HepG2 (cell line): ENCODE measurements around the gene HAPLN1.

Source experiments
- FOXK2 ChIP-seq: fragments of 450-650 bp; IDR thresholded peaks from 2 replicates; pipeline ENCODE4 v1.6.1; 2016
- PHF8 ChIP-seq: sonication (generic); formaldehyde crosslinking; IDR thresholded peaks from 2 replicates; pipeline ENCODE4 v1.5.0; 2020; ENCODE audit warnings: missing genetic modification reagents
- POLR2A ChIP-seq, 2 experiments: IDR thresholded peaks; 2 replicates each; pipeline ENCODE4 v1.6.1; 2011; ENCODE audit warnings: low read depth in 2 of 2, low read length in 2 of 2, mild to moderate bottlenecking in 1 of 2, moderate library complexity in 1 of 2; ENCODE audit not compliant: insufficient read depth in 1 of 2
- POLR2AphosphoS2 ChIP-seq: IDR thresholded peaks from 2 replicates; pipeline ENCODE4 v1.6.1; 2011; ENCODE audit warnings: low read depth, low read length, improper control_type of control experiment
- PTBP1 ChIP-seq: fragments of 200-400 bp; formaldehyde crosslinking; IDR thresholded peaks from 2 replicates; pipeline ENCODE4 v1.6.1; 2018; ENCODE audit warnings: low read length, low read depth; ENCODE audit not compliant: poor library complexity, severe bottlenecking
- SP1 ChIP-seq, 2 experiments: fragments of 450-650 bp in 1 of 2; sonication (generic) in 1 of 2; formaldehyde crosslinking in 1 of 2; IDR thresholded peaks; 2 replicates each; pipeline versions ENCODE4 v1.4.0 to v1.6.1; 2016 to 2020; ENCODE audit warnings: missing genetic modification reagents in 1 of 2
- TF ChIP-seq, protein P1 (sequence below): IDR thresholded peaks from 2 replicates; pipeline ENCODE4 v1.6.1; 2016; ENCODE audit warnings: missing compliant biosample characterization, missing genetic modification reagents, borderline replicate concordance
- TF ChIP-seq, protein P2 (sequence below): sonication (generic); formaldehyde crosslinking; IDR thresholded peaks from 2 replicates; pipeline ENCODE4 v1.5.0; 2020; ENCODE audit warnings: mild to moderate bottlenecking, missing genetic modification reagents, moderate library complexity
- TF ChIP-seq, protein P3 (sequence below): sonication (generic); formaldehyde crosslinking; IDR thresholded peaks from 2 replicates; pipeline ENCODE4 v1.4.0; 2020; ENCODE audit warnings: missing genetic modification reagents
- TF ChIP-seq, protein P4 (sequence below): fragments of 450-650 bp; IDR thresholded peaks from 2 replicates; pipeline ENCODE4 v1.6.1; 2017; ENCODE audit warnings: mild to moderate bottlenecking

DNA sequence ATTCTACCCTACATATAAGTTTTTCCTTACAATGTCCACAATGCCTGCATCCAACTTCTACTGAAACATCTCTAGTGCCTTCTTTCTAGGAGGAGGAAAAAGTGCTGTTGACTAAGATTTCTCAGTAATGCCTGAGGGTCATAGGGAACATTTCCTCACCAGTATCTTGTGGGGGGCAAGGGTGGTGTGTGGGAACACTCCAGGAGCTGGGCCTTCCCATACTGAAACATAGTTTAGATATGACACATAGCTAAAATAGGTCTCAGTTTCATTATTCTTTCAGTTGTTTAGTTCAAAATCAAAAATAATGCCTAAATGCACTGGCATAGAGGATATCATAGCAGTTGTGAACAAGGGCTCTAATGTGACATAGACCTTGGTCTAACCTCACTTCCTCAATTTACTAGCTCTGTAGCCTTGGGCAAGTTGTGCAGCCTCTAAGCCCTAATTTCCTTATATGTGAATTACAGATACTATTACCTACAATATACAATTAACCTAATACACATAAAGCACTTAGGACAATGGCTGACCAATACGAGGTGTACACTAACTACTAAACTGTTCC lies 66.1 kb downstream of the HAPLN1 start:
- TF ChIP-seq, protein P1, sequence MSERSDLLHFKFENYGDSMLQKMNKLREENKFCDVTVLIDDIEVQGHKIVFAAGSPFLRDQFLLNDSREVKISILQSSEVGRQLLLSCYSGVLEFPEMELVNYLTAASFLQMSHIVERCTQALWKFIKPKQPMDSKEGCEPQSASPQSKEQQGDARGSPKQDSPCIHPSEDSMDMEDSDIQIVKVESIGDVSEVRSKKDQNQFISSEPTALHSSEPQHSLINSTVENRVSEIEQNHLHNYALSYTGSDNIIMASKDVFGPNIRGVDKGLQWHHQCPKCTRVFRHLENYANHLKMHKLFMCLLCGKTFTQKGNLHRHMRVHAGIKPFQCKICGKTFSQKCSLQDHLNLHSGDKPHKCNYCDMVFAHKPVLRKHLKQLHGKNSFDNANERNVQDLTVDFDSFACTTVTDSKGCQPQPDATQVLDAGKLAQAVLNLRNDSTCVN (CRISPR knock-in tag): no peak
- TF ChIP-seq, protein P2, sequence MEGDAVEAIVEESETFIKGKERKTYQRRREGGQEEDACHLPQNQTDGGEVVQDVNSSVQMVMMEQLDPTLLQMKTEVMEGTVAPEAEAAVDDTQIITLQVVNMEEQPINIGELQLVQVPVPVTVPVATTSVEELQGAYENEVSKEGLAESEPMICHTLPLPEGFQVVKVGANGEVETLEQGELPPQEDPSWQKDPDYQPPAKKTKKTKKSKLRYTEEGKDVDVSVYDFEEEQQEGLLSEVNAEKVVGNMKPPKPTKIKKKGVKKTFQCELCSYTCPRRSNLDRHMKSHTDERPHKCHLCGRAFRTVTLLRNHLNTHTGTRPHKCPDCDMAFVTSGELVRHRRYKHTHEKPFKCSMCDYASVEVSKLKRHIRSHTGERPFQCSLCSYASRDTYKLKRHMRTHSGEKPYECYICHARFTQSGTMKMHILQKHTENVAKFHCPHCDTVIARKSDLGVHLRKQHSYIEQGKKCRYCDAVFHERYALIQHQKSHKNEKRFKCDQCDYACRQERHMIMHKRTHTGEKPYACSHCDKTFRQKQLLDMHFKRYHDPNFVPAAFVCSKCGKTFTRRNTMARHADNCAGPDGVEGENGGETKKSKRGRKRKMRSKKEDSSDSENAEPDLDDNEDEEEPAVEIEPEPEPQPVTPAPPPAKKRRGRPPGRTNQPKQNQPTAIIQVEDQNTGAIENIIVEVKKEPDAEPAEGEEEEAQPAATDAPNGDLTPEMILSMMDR: no peak
- TF ChIP-seq POLR2AphosphoS2 (no peak), FOXK2 (no peak), POLR2A (IDR thresholded peaks at IDR 0.05; ENCODE audit: insufficient read depth in 1 of 2, low read depth in 2 of 2, low read length in 2 of 2) (no peak), PHF8 (CRISPR knock-in tag) (no peak), PTBP1 (no peak), SP1 (IDR thresholded peaks at IDR 0.05) (no peak), SP1 (CRISPR knock-in tag; IDR thresholded peaks at IDR 0.05) (no peak)
- TF ChIP-seq, protein P3, sequence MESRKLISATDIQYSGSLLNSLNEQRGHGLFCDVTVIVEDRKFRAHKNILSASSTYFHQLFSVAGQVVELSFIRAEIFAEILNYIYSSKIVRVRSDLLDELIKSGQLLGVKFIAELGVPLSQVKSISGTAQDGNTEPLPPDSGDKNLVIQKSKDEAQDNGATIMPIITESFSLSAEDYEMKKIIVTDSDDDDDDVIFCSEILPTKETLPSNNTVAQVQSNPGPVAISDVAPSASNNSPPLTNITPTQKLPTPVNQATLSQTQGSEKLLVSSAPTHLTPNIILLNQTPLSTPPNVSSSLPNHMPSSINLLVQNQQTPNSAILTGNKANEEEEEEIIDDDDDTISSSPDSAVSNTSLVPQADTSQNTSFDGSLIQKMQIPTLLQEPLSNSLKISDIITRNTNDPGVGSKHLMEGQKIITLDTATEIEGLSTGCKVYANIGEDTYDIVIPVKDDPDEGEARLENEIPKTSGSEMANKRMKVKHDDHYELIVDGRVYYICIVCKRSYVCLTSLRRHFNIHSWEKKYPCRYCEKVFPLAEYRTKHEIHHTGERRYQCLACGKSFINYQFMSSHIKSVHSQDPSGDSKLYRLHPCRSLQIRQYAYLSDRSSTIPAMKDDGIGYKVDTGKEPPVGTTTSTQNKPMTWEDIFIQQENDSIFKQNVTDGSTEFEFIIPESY (CRISPR knock-in tag): no peak
- TF ChIP-seq, protein P4, sequence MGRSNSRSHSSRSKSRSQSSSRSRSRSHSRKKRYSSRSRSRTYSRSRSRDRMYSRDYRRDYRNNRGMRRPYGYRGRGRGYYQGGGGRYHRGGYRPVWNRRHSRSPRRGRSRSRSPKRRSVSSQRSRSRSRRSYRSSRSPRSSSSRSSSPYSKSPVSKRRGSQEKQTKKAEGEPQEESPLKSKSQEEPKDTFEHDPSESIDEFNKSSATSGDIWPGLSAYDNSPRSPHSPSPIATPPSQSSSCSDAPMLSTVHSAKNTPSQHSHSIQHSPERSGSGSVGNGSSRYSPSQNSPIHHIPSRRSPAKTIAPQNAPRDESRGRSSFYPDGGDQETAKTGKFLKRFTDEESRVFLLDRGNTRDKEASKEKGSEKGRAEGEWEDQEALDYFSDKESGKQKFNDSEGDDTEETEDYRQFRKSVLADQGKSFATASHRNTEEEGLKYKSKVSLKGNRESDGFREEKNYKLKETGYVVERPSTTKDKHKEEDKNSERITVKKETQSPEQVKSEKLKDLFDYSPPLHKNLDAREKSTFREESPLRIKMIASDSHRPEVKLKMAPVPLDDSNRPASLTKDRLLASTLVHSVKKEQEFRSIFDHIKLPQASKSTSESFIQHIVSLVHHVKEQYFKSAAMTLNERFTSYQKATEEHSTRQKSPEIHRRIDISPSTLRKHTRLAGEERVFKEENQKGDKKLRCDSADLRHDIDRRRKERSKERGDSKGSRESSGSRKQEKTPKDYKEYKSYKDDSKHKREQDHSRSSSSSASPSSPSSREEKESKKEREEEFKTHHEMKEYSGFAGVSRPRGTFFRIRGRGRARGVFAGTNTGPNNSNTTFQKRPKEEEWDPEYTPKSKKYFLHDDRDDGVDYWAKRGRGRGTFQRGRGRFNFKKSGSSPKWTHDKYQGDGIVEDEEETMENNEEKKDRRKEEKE: no peak
